ENCODE data around the gene OARD1. TPM values are rescaled to one million over a fixed set of nuclear protein-coding genes. Genes with fewer than 3 reads are reported as not detected.

Gene OARD1
- total RNA-seq, 1 experiment from 2014 or later, result 12.8 TPM

GRCh38 chr6:41047745-41048732, 24.1 kb downstream of the OARD1 start:
- no peak for DNase-seq (ENCODE audit: low read depth)

DNA sequence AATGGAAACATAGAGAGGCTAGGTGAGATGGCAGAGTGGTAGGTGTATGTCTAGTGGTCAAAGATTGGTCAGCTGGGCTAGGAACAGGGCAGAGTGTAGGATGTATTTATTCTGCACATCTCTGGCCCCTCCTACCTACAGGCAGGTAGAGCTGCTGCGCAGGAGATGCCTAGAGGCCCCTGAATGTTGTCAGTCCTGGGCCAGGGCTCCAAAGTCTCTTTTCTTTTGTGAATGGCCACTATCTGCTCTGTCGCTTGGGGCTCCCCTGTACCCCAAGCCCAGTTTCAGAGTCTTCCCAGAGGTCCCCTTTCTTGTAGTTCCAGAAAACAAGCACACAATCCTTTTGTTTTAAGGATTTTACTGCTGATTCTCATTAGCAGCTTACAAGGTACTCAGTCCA, 24.9 kb downstream of the OARD1 start:
- DNase-seq (ENCODE audit: low read depth), result no peak

DNA sequence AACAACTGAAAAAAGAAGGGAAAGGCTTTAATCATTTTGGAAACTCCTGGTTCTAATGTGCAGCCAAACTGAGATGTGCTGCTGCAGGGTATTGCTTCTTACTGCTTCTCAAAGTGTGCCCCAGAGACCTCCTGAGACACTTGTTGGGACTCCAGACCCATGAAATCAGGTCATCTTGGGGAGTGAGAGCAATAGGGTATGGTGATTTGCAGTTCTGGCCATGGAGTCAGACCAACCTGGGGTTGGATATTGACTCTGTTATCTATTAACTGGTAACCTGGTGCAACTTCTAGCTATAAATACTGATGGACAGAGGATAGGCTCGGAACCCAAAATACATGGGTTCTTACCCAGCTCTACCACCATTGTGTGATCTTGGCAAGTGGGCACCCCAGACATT, 26.1 kb downstream of the OARD1 start:
- DNase-seq (ENCODE audit: low read depth), result no peak

- DNase-seq (ENCODE audit: low read depth), result no peak
Measured at GRCh38 chr6:41045664-41046063, 26.5 kb downstream of the OARD1 start.

- DNase-seq (ENCODE audit: low read depth), result no peak
Measured at GRCh38 chr6:41043151-41043550, 29.0 kb downstream of the OARD1 start.

DNA sequence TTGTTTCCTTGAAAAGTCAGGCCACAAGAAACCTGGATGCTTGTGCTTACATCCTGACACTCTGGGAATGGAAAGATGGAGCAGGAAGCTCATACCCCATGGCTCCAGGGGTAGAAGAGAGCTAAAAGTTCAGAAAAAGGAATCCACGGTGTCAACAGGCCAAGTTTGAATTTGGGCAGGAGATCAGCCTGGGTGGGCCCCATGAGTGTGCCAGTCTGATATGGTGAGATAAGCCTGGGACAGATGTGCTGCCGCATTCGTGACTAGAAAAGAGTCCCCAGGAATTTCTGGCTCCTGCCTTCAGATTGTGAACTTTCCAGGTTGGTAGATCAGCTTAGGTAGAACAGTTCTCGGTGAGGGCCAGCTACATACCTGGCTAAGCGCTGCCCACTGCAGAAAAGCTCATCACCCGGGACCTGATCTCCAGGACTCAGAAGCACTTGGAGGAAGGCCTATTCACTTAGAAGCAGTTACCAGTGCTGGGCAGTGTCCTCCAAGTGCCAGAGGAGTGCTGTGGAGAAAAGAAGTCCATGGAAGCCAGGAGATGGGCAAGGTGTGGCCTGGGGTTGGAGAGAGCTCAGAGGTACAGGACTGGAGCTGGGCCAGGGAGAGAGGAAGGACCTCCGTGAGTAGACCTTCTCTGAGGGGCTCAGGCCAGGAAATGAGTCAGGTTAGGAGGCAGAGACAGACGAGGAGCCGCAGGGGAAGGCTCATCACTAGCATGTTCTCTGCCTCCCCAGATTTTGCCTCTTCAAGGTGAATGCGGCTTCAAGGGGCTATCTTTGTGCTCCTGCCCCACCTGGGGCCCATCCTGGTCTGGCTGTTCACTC, 29.7 kb downstream of the OARD1 start, which contains the start of gene TSPO2:
TSS of gene TSPO2 (plus strand) at position 242 of the 830 bp plus-strand sequence. CDS start at position 761, 519 bp downstream.
- DNase-seq (ENCODE audit: low read depth), result no peak

DNA sequence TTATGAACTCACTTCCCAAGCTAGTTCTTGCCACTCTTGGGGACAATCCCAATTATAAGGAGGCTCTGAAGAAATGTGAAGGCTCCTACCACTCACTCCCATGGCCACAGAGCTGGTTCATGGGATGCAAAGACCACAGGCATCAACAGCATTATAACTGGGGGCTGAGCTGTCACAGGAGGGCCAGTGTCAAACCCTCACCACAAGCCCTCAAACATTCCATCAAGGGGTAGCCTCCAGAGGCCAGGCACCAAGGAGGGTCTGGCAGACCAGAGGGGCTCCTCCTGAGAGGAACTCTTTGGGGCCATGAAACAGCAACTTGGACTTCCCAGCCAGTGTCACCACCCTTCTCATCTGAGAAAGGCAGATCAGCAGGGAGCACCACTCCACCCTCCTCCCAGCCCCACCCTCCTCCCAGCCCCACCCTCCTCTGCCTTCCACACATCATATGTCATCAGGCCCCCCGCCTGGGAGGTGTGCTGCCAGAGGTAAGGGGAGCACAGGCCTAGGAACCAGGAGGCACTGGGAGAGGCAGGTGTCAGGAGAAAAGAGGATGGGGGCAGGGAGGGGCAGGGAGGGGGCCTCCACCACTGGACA, 31.1 kb downstream of the OARD1 start:
- DNase-seq (ENCODE audit: low read depth), result no peak

- peak; percentile 29 for DNase-seq (ENCODE audit: low read depth)
Measured at GRCh38 chr6:41040101-41040939, 31.8 kb downstream of the OARD1 start.

GRCh38 chr6:41039060-41039998, 32.8 kb downstream of the OARD1 start, which contains the start of gene UNC5CL:
UNC5CL (minus strand) TSS chr6:41039221; CDS start chr6:41035074, 4,147 bp downstream.
- no peak for DNase-seq (ENCODE audit: low read depth)

- DNase-seq (ENCODE audit: low read depth), result no peak
Measured at GRCh38 chr6:41038205-41038604, 34.0 kb downstream of the OARD1 start.

DNA sequence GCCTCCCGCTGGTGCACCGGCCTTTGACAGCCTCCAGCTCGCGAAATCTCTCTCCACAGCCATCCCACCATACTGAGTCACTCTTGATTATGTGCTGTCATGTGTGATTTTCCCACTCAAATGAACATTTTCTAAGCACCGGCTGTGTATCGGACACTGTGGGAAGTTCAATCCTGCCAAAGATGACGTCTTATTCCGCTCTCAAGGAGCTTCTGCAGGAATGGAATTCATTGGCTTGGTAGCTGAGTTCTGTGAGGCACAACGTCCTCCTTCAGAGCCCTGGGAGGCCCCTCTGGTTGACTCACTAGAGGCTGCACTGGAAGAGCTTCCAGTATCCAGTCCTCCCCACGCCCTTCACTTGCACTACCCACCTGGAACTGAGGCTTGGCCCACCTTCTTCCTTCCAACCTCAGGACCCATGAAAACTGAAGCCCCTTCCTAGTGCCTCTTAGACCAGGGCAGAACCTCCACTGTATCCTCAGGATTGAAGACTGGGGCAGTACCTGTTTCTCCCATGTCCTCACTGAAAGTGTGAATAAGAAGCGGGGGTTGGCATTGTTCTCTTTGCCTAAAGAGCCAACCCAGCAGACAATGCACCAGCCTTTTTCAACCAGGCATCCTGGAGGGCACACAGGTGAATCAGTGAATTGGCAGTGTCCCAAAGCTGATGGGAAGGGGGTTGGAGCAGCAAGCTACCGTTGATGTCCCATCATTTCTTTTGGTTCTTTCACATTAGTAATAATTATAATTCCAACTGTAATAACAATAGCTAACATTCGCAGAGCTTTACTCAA, 34.9 kb downstream of the OARD1 start:
- no peak for DNase-seq (ENCODE audit: low read depth)

DNA sequence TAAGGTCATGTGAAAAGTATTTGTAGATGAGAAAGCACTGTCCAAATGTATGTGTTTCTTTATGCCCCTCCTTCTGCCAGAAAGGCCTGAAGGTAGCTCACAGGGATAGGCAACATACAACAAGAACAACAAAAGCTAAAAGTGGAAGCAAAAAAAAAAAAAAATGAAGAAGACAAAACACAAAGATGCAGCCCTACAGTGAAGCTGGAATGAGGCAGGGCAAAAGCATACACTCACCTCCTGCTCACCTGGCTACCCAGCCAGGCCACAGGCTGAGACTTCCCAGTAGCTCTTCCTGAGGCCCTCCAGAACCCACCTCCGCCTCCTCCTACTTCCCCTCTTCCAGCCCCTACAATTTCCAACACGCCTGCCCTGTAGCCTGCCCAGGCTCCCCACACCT, 35.6 kb downstream of the OARD1 start:
- no peak for DNase-seq (ENCODE audit: low read depth)

GRCh38 chr6:41036186-41036585, 36.0 kb downstream of the OARD1 start:
- no peak for DNase-seq (ENCODE audit: low read depth)

GRCh38 chr6:41033776-41034175, 38.4 kb downstream of the OARD1 start:
- DNase-seq (ENCODE audit: low read depth), result no peak

GRCh38 chr6:41032830-41033229, 39.3 kb downstream of the OARD1 start:
- no peak for DNase-seq (ENCODE audit: low read depth)

- DNase-seq (ENCODE audit: low read depth), result no peak
Measured at GRCh38 chr6:41028561-41029412, 43.4 kb downstream of the OARD1 start.

DNA sequence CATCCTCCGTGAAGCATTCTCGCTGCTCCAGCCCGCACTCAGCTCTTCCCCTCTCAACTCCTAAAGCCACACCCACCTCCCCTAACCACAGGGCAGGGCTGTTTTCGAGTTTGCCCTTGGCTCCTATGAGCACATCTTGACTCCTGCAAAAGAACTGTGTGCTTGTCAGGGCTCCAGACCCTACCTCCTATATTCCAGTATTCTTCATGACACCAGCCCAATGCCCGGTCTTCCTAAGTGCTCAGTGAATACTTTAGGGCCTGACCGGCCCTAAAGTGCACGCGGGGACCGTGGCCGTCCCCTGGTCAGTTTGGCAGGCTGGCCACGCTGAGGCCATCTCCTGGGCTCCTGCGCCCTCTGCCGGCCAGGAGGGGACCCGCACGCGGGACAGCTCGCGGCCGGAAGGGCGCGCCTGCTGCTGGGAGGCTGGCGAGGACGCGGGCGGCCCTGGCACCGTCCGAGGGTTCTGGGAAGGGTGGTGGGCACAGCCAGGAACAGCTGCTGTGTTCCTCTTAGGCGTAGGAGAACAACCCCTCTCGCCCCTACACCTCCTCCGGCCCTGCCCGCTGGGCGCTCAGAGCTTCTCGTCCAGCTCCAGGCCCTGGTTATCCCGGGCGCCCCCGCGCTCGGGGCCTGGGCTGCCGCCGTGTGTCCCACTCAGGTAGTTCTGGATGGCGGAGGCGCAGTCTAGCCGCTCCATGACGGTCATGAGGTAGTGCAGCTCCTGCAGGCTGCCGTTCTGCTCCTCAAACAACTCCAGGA, 44.2 kb downstream of the OARD1 start:
- DNase-seq (ENCODE audit: low read depth), result peak; percentile 61

Measured in LHCN-M2 (cell line).